IMR-90 (cell line): ENCODE measurements around the gene IGF2BP3. TPM values are rescaled to one million over a fixed set of nuclear protein-coding genes. Genes with fewer than 3 reads are reported as not detected.
A peak's percentile ranks its signal among the peaks of the same experiment; 100 is the strongest.

Source experiments
- ATAC-seq: fragments of 200-7000 bp; cut with Tn5 transposase; 2 replicates; pipeline ENCODE4 v1.9.1; 2020; ENCODE audit warnings: low read depth, mild to moderate bottlenecking, moderate library complexity
- BruUV-seq: library from RNA; stranded (reverse); fragments of 400-500 nt; replicated peaks from 2 replicates; lab custom pipeline; 2021; lab: Mats Ljungman, UMichigan
- CTCF ChIA-PET: fragments of 300-600 bp; formaldehyde crosslinking; extraction: SDS; loops from one replicate; lab custom pipeline; 2021; ENCODE audit warnings: antibody characterized with exemption; lab: Yijun Ruan, JAX
- POLR2A ChIA-PET: fragments of 300-600 bp; sonication (Branson Sonifier 250); formaldehyde crosslinking; loops from one replicate; lab custom pipeline; 2022; ENCODE audit warnings: antibody characterized with exemption; ENCODE audit not compliant: unreplicated experiment; lab: Charles Lee
- DNase-seq: peaks from one replicate; pipeline ENCODE4 v3.0.0; 2013
- H2AFZ ChIP-seq: replicated peaks from 2 replicates; pipeline ENCODE3; 2013; ENCODE audit warnings: low read length, mild to moderate bottlenecking; ENCODE audit not compliant: poor library complexity
- H2AK5ac ChIP-seq: 2 replicates; pipeline ENCODE4 v1.6.1; 2013; ENCODE audit warnings: low read depth, low read length, inconsistent platforms
- H2AK9ac ChIP-seq: replicated peaks from 2 replicates; pipeline ENCODE3; 2013; ENCODE audit warnings: mild to moderate bottlenecking, low read depth, low read length, moderate library complexity; ENCODE audit not compliant: poor library complexity
- H2BK120ac ChIP-seq: 2 replicates; pipeline ENCODE4 v1.6.1; 2013; ENCODE audit warnings: low read depth, low read length, inconsistent platforms
- H2BK15ac ChIP-seq: 3 replicates; pipeline ENCODE4 v1.6.1; 2013; ENCODE audit warnings: low read depth, low read length, inconsistent platforms
- H2BK20ac ChIP-seq: 2 replicates; pipeline ENCODE4 v1.6.1; 2013; ENCODE audit warnings: low read depth, mild to moderate bottlenecking, inconsistent platforms, low read length, moderate library complexity
- H2BK5ac ChIP-seq: 2 replicates; pipeline ENCODE4 v1.6.1; 2013; ENCODE audit warnings: mild to moderate bottlenecking, low read depth, low read length, inconsistent platforms; ENCODE audit not compliant: poor library complexity, severe bottlenecking
- H3K14ac ChIP-seq: replicated peaks from 2 replicates; pipeline ENCODE4 v1.6.1; 2013; ENCODE audit warnings: low read depth, low read length, inconsistent platforms
- H3K18ac ChIP-seq: 2 replicates; pipeline ENCODE4 v1.6.1; 2013; ENCODE audit warnings: low read depth, low read length, control low read depth
- H3K23ac ChIP-seq: 2 replicates; pipeline ENCODE4 v1.6.1; 2013; ENCODE audit warnings: low read depth, low read length, inconsistent platforms
- H3K27ac ChIP-seq: 2 replicates; pipeline ENCODE4 v1.5.1; 2013; ENCODE audit warnings: mild to moderate bottlenecking, control low read depth, low read length; ENCODE audit not compliant: insufficient read depth
- H3K27me3 ChIP-seq: 2 replicates; pipeline ENCODE4 v1.6.1; 2013; ENCODE audit warnings: low read length; ENCODE audit not compliant: control insufficient read depth, insufficient read depth
- H3K36me3 ChIP-seq: 2 replicates; pipeline ENCODE4 v1.6.1; 2013; ENCODE audit warnings: low read length, mixed read lengths; ENCODE audit not compliant: control insufficient read depth, insufficient read depth
- H3K4ac ChIP-seq: 2 replicates; pipeline ENCODE4 v1.6.1; 2013; ENCODE audit warnings: low read depth, low read length, inconsistent platforms
- H3K4me1 ChIP-seq: 2 replicates; pipeline ENCODE4 v1.6.1; 2013; ENCODE audit warnings: low read length, mixed read lengths; ENCODE audit not compliant: control insufficient read depth, insufficient read depth
- H3K4me2 ChIP-seq: 2 replicates; pipeline ENCODE4 v1.6.1; 2013; ENCODE audit warnings: low read depth, mild to moderate bottlenecking, control low read depth, low read length, moderate library complexity
- H3K4me3 ChIP-seq: 2 replicates; pipeline ENCODE4 v1.5.1; 2013; ENCODE audit warnings: low read depth, mild to moderate bottlenecking, control low read depth, low read length, moderate library complexity; ENCODE audit not compliant: insufficient read depth
- H3K56ac ChIP-seq: 2 replicates; pipeline ENCODE4 v1.6.1; 2013; ENCODE audit warnings: low read length, inconsistent platforms; ENCODE audit not compliant: insufficient read depth; ENCODE audit errors: extremely low read depth
- H3K79me1 ChIP-seq, 2 experiments: 2 replicates each; pipeline ENCODE4 v1.6.1; 2013; ENCODE audit warnings: low read length in 2 of 2, inconsistent platforms in 1 of 2, low read depth in 1 of 2
- H3K9ac ChIP-seq: 2 replicates; pipeline ENCODE4 v1.6.1; 2013; ENCODE audit warnings: low read depth, low read length, control low read depth
- H3K9me1 ChIP-seq: 2 replicates; pipeline ENCODE4 v1.6.1; 2013; ENCODE audit warnings: low read length, inconsistent platforms; ENCODE audit not compliant: insufficient read depth
- H3K9me3 ChIP-seq: 2 replicates; pipeline ENCODE4 v1.6.1; 2013; ENCODE audit warnings: low read length; ENCODE audit not compliant: control insufficient read depth, insufficient read depth
- H4K20me1 ChIP-seq: 2 replicates; pipeline ENCODE4 v1.6.1; 2013; ENCODE audit warnings: low read length, inconsistent platforms; ENCODE audit not compliant: insufficient read depth
- H4K5ac ChIP-seq: 2 replicates; pipeline ENCODE4 v1.6.1; 2013; ENCODE audit warnings: mild to moderate bottlenecking, low read depth, low read length, control low read depth
- H4K8ac ChIP-seq, 2 experiments: 2 replicates each; pipeline ENCODE4 v1.6.1; 2013; ENCODE audit warnings: low read depth in 2 of 2, low read length in 2 of 2, control low read depth in 1 of 2, inconsistent platforms in 1 of 2
- H4K91ac ChIP-seq: 2 replicates; pipeline ENCODE4 v1.6.1; 2013; ENCODE audit warnings: low read depth, low read length, inconsistent platforms; ENCODE audit not compliant: insufficient read depth
- CEBPB ChIP-seq: IDR thresholded peaks from 2 replicates; pipeline ENCODE4 v1.6.1; 2012; ENCODE audit warnings: low read depth, low read length, improper control_type of control experiment
- MAFK ChIP-seq: IDR thresholded peaks from 2 replicates; pipeline ENCODE4 v1.6.1; 2012; ENCODE audit warnings: low read depth, low read length, improper control_type of control experiment
- SMC3 ChIP-seq: fragments of 150-350 bp; IDR thresholded peaks from 2 replicates; pipeline ENCODE4 v1.6.1; 2016; ENCODE audit warnings: low read depth, mild to moderate bottlenecking, antibody characterized with exemption, low read length, moderate library complexity
- WGBS, 2 experiments: methylation state at CpG; one replicate each; pipeline versions ENCODE4 v1.1.5 to v1.1.7; 2013; ENCODE audit warnings: missing lambda C conversion rate in 2 of 2; ENCODE audit not compliant: insufficient read length in 1 of 2; ENCODE audit errors: extremely low coverage in 2 of 2; 5-methylcytosine and 5-hydroxymethylcytosine counted together
- dilution Hi-C: fragments of 300-500 bp; cut with HindIII; formaldehyde crosslinking; loops from one replicate; pipeline ENCODE4 v1.14.3; 2018; ENCODE audit warnings: low sequenced_read_pairs; ENCODE audit not compliant: unreplicated experiment
- in situ Hi-C: fragments of 300-500 bp; cut with MboI; formaldehyde crosslinking; loops from 3 replicates; pipeline ENCODE4 v1.14.3; 2019; ENCODE audit warnings: low sequenced_read_pairs, inconsistent platforms, mixed read lengths
- intact Hi-C: fragments of 100-400 bp; cut with micrococcal nuclease; formaldehyde crosslinking; loops from 2 replicates; pipeline ENCODE4 v1.10.0; 2022
- polyA plus RNA-seq, 3 experiments: library from polyadenylated mRNA; depleted of rRNA; stranded (reverse); fragments of >200 nt; gene quantifications; 2 replicates each; pipeline ENCODE4 v1.2.3, GENCODE V29; 2012; ENCODE audit warnings: low replicate concordance in 1 of 3
- total RNA-seq: library from RNA; depleted of rRNA; stranded (reverse); fragments of >200 nt; gene quantifications from 2 replicates; pipeline ENCODE4 v1.2.3, GENCODE V29; 2012

Gene IGF2BP3
- total and polyA plus RNA-seq, 2 of the 4 experiments (the other 2 are of a cell fraction), result 50.9 to 59.3 TPM

GRCh38 chr7:23449941-23450340, 20.4 kb downstream of the IGF2BP3 start:
- BruUV-seq, result no TSS peak
- Histone ChIP-seq H4K91ac (no peak overlapping the region), H3K4me1 (0 out of 2 replicates have a peak, but pooled peaks cover 2% of the 10 kb centered on the region), H3K27me3 (no peaks in the 10 kb centered on the region), H2BK15ac (no peak overlapping the region), H2BK120ac (no peak overlapping the region), H3K23ac (no peak overlapping the region), H2AFZ (no peak overlapping the region), H4K20me1 (peaks cover 67% of the 10 kb centered on the region), H3K18ac (no peak overlapping the region), H2AK5ac (no peak overlapping the region), H3K56ac (no peak overlapping the region), H2BK20ac (no peak overlapping the region), H3K36me3 (no peaks in the 10 kb centered on the region), H3K9me1 (peaks cover 18% of the 10 kb centered on the region), H3K79me1 (peaks cover 14 to 75% of the 10 kb centered on the region in 2 experiments), H2AK9ac (no peak overlapping the region), H3K27ac (no peak overlapping the region), H3K14ac (no peak overlapping the region), H3K4me3 (no peak overlapping the region), H3K9ac (no peak overlapping the region), H4K5ac (no peak overlapping the region), H2BK5ac (no peak overlapping the region), H3K4ac (no peak overlapping the region), H4K8ac (no peak overlapping the region), H3K4me2 (no peak overlapping the region), H3K9me3 (no peaks in the 10 kb centered on the region)
- TF ChIP-seq CEBPB, result peak; percentile 36; the same call in 1 of the 2 replicates
- no peak for TF ChIP-seq MAFK
- no peak for TF ChIP-seq SMC3
- intact Hi-C loops, result no loop called here
- dilution Hi-C loops, result no loop called here
- DNase-seq (no peak), ATAC-seq (peak; percentile 18; the same call in 1 of the 2 replicates)
- in situ Hi-C loops, result no loop called here
- ChIA-PET CTCF (no interaction called here), POLR2A (no interaction called here)
- 100% methylated on average over 1 of the region's 3 CpGs; no CpG with 5 or more reads in 1 of the 2 experiments for WGBS, 2 experiments
